ENCODE data around the gene ANKFN1.

DNA sequence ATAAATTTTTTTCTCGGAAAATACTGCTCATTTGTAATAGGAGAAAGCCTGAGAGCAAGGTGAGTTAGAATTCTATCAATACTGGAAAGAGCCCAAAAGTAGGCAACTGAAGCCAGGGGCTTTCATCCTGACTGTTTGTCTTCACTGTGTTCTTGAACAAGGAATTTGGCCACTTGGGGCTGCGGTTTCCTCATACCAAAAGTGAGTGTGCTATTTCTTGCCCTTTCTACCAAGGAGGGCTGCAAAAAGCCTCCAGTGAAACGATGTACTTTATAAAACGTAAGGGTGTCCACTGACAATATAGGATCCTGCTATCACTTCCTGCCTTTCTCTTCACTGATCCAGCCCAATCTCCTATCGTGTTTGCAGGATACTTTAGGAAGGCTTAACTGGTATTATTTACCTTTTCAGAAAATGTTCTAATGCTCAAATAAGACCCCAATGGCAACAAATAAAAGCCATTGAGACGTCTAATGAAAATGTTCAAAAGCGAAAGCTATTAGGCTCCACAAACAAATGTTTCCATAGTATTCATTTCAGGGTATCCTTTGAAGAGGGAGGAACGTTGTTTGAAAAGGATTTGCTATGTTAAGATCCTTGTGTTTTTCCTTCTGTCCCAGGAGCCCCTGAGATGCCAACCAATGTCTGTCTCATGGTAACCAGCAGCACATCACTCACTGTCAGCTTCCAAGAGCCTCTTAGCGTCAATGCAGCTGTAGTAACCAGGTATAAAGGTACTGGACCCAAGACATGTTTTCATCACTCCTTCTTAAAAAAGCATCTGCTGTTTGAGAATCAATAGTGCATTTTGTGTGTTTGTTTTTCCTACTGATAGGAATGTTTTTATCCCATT lies 220.9 kb downstream of the ANKFN1 start:
- TF ChIP-seq, protein P1, sequence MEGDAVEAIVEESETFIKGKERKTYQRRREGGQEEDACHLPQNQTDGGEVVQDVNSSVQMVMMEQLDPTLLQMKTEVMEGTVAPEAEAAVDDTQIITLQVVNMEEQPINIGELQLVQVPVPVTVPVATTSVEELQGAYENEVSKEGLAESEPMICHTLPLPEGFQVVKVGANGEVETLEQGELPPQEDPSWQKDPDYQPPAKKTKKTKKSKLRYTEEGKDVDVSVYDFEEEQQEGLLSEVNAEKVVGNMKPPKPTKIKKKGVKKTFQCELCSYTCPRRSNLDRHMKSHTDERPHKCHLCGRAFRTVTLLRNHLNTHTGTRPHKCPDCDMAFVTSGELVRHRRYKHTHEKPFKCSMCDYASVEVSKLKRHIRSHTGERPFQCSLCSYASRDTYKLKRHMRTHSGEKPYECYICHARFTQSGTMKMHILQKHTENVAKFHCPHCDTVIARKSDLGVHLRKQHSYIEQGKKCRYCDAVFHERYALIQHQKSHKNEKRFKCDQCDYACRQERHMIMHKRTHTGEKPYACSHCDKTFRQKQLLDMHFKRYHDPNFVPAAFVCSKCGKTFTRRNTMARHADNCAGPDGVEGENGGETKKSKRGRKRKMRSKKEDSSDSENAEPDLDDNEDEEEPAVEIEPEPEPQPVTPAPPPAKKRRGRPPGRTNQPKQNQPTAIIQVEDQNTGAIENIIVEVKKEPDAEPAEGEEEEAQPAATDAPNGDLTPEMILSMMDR (IDR thresholded peaks at IDR 0.05), result no peak
- no peak for TF ChIP-seq ZFX (IDR thresholded peaks at IDR 0.05; ENCODE audit: borderline replicate concordance)

All from 22Rv1 (cell line).